Measurements from ENCODE around the gene PDF.

Gene PDF

GRCh38 chr16:69286941-69287713 lies 43.3 kb downstream of the PDF start:
- no peak for DNase-seq (ENCODE audit: extremely low read depth in 1 of 2, low read depth in 1 of 2)

- no peak for DNase-seq (ENCODE audit: extremely low read depth in 1 of 2, low read depth in 1 of 2)
These were observed 45.1 kb downstream of the PDF start for GRCh38 chr16:69285240-69285639.

GRCh38 chr16:69283851-69284250 lies 46.5 kb downstream of the PDF start:
- DNase-seq (ENCODE audit: extremely low read depth in 1 of 2, low read depth in 1 of 2) = no peak

- no peak for DNase-seq (ENCODE audit: extremely low read depth in 1 of 2, low read depth in 1 of 2)
These were observed 53.0 kb downstream of the PDF start for GRCh38 chr16:69277413-69277812.

Data from stimulated activated CD8-positive, alpha-beta memory T cell treated with anti-CD3 and anti-CD28 coated beads, Interleukin-7, amount 100 ng/mL, for 48 hours (primary cell).